Suprapubic skin (tissue), 3 donors: ENCODE data around the gene DPYSL4.

Experiments
- POLR2A ChIP-seq, 2 donors: fragments of 450-650 bp; IDR thresholded peaks; one replicate each; pipeline ENCODE4 v1.6.1; 2017; ENCODE audit warnings: antibody characterized with exemption in 2 of 2, mild to moderate bottlenecking in 2 of 2, moderate library complexity in 2 of 2
- TF ChIP-seq, protein P1 (sequence below), 2 donors: fragments of 200-600 bp in 1 of 2; fragments of 450-650 bp in 1 of 2; sonication (generic) in 1 of 2; IDR thresholded peaks; one replicate each; pipeline ENCODE4 v1.5.1; 2016 to 2019; ENCODE audit warnings: antibody characterized with exemption in 2 of 2, mild to moderate bottlenecking in 1 of 2, moderate library complexity in 1 of 2

DNA sequence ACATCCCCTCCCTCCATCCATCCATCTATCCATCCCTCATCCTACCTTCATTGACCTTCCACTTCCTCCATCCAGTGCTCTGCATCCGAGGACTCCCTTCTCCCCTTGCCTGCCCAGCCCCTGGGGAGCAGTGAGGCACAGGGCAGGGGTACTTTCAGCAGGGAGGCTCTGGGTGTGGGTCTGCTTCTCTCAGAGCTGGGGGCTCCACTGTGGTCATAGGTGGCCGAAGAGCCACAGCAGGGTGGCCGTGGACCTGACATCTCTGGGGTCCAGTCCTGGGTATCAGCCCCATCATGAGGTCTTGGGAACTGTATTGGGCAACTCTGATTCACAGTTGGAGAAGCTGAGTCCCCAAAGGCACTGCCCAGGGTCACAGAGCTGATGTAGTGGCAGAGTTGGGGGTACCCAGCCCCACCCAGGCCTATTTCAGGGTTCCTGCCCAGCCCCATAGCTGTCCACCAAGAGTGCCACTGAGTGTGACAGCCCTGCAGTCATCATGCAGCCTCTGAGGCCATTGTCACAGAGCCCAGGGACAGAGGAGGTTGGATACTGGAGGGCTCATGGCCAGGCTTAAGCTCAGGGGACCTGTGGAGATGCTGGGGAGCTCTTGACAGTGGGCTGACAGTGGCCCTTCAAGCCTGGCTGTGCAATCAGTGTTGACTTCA lies 35.3 kb upstream of the DPYSL4 start:
- no peak for TF ChIP-seq POLR2A (IDR thresholded peaks at IDR 0.05)
- TF ChIP-seq, protein P1, sequence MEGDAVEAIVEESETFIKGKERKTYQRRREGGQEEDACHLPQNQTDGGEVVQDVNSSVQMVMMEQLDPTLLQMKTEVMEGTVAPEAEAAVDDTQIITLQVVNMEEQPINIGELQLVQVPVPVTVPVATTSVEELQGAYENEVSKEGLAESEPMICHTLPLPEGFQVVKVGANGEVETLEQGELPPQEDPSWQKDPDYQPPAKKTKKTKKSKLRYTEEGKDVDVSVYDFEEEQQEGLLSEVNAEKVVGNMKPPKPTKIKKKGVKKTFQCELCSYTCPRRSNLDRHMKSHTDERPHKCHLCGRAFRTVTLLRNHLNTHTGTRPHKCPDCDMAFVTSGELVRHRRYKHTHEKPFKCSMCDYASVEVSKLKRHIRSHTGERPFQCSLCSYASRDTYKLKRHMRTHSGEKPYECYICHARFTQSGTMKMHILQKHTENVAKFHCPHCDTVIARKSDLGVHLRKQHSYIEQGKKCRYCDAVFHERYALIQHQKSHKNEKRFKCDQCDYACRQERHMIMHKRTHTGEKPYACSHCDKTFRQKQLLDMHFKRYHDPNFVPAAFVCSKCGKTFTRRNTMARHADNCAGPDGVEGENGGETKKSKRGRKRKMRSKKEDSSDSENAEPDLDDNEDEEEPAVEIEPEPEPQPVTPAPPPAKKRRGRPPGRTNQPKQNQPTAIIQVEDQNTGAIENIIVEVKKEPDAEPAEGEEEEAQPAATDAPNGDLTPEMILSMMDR (IDR thresholded peaks at IDR 0.05) = no peak
